ENCODE data around the gene GPR141.

DNA sequence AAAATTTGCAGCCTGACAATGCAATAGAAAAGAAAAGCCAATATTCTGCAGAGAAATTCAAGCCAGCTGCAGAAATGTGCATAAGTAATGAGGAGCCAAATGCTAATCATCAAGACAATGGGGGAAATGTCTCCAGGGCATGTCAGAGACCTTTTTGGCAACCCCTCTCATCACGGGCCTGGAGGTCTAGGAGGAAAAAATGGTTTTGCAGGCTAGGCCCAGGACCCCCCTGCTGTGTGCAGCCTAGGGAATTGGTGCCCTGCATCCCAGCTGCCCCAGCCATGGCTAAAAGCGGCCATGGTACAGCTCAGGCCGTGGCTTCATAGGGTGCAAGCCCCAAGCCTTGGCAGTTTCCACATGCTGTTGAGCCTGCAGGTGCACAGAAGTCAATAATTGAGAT, 92.4 kb downstream of the GPR141 start:
- TF ChIP-seq, protein P1, sequence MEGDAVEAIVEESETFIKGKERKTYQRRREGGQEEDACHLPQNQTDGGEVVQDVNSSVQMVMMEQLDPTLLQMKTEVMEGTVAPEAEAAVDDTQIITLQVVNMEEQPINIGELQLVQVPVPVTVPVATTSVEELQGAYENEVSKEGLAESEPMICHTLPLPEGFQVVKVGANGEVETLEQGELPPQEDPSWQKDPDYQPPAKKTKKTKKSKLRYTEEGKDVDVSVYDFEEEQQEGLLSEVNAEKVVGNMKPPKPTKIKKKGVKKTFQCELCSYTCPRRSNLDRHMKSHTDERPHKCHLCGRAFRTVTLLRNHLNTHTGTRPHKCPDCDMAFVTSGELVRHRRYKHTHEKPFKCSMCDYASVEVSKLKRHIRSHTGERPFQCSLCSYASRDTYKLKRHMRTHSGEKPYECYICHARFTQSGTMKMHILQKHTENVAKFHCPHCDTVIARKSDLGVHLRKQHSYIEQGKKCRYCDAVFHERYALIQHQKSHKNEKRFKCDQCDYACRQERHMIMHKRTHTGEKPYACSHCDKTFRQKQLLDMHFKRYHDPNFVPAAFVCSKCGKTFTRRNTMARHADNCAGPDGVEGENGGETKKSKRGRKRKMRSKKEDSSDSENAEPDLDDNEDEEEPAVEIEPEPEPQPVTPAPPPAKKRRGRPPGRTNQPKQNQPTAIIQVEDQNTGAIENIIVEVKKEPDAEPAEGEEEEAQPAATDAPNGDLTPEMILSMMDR (optimal IDR thresholded peaks at IDR 0.05 in 1 of 3, IDR thresholded peaks at IDR 0.05 in 1 of 3, conservative IDR thresholded peaks at IDR 0.05 in 1 of 3; ENCODE audit: extremely low read depth in 1 of 3, insufficient read depth in 2 of 3, low read length in 3 of 3) = no peak
- no peak for TF ChIP-seq EZH2 (IDR thresholded peaks at IDR 0.05; ENCODE audit: low read length)

All from keratinocyte (primary cell).